Trophoblast cell (in vitro differentiated cells and primary cell): ENCODE results near the gene ADK.

Source experiments
- DNase-seq, 2 donors: peaks; one replicate each; pipeline ENCODE4 v3.0.0-alpha.2; 2016
- H2AFZ ChIP-seq: 2 replicates; pipeline ENCODE4 v1.6.1; 2013; ENCODE audit warnings: low read length, moderate library complexity, mild to moderate bottlenecking; ENCODE audit not compliant: insufficient read depth, poor library complexity
- H2AK5ac ChIP-seq: 2 replicates; pipeline ENCODE4 v1.6.1; 2013; ENCODE audit warnings: mild to moderate bottlenecking, low read length
- H2BK120ac ChIP-seq: 2 replicates; pipeline ENCODE4 v1.6.1; 2013; ENCODE audit warnings: low read length, mild to moderate bottlenecking, moderate library complexity; ENCODE audit not compliant: insufficient read depth, poor library complexity
- H2BK12ac ChIP-seq: 2 replicates; pipeline ENCODE4 v1.6.1; 2013; ENCODE audit warnings: mild to moderate bottlenecking, low read length, moderate library complexity
- H2BK5ac ChIP-seq: 2 replicates; pipeline ENCODE4 v1.6.1; 2013; ENCODE audit warnings: low read length, low read depth, moderate library complexity, mild to moderate bottlenecking; ENCODE audit not compliant: poor library complexity
- H3K14ac ChIP-seq: 2 replicates; pipeline ENCODE4 v1.6.1; 2013; ENCODE audit warnings: mild to moderate bottlenecking, low read length
- H3K18ac ChIP-seq: 2 replicates; pipeline ENCODE4 v1.6.1; 2013; ENCODE audit warnings: mild to moderate bottlenecking, low read length
- H3K23ac ChIP-seq: 2 replicates; pipeline ENCODE4 v1.6.1; 2013; ENCODE audit warnings: low read length
- H3K27ac ChIP-seq: 2 replicates; pipeline ENCODE4 v1.5.1; 2013; ENCODE audit warnings: low read depth, mild to moderate bottlenecking, inconsistent platforms, low read length, moderate library complexity
- H3K27me3 ChIP-seq: 2 replicates; pipeline ENCODE4 v1.6.1; 2013; ENCODE audit warnings: inconsistent platforms, mild to moderate bottlenecking, low read length, moderate library complexity; ENCODE audit not compliant: insufficient read depth
- H3K36me3 ChIP-seq, 2 experiments: 1 replicate in 1 of 2; 2 replicates in 1 of 2; pipeline ENCODE4 v1.6.1; 2013; ENCODE audit warnings: low read length in 2 of 2, mild to moderate bottlenecking in 2 of 2, moderate library complexity in 1 of 2; ENCODE audit not compliant: insufficient read depth in 2 of 2, control insufficient read depth in 1 of 2
- H3K4ac ChIP-seq: 2 replicates; pipeline ENCODE4 v1.6.1; 2013; ENCODE audit warnings: low read depth, mild to moderate bottlenecking, low read length, moderate library complexity
- H3K4me1 ChIP-seq, 2 experiments: 1 replicate in 1 of 2; 2 replicates in 1 of 2; pipeline ENCODE4 v1.6.1; 2013; ENCODE audit warnings: low read length in 2 of 2, mild to moderate bottlenecking in 2 of 2, moderate library complexity in 1 of 2; ENCODE audit not compliant: insufficient read depth in 2 of 2, control insufficient read depth in 1 of 2
- H3K4me2 ChIP-seq: 2 replicates; pipeline ENCODE4 v1.6.1; 2013; ENCODE audit warnings: inconsistent platforms, mild to moderate bottlenecking, low read length, moderate library complexity
- H3K4me3 ChIP-seq: 2 replicates; pipeline ENCODE4 v1.5.1; 2013; ENCODE audit warnings: mild to moderate bottlenecking, low read depth, low read length, inconsistent platforms
- H3K79me1 ChIP-seq: one replicate; pipeline ENCODE4 v1.6.1; 2013; ENCODE audit warnings: low read length
- H3K79me2 ChIP-seq: 2 replicates; pipeline ENCODE4 v1.6.1; 2013; ENCODE audit warnings: low read length, mild to moderate bottlenecking; ENCODE audit not compliant: control insufficient read depth, insufficient read depth, poor library complexity
- H3K9ac ChIP-seq: 2 replicates; pipeline ENCODE4 v1.6.1; 2013; ENCODE audit warnings: mild to moderate bottlenecking, low read length
- H3K9me3 ChIP-seq: 2 replicates; pipeline ENCODE4 v1.6.1; 2013; ENCODE audit warnings: low read depth, mild to moderate bottlenecking, control low read depth, inconsistent platforms, low read length; ENCODE audit not compliant: insufficient read depth
- H4K12ac ChIP-seq: 2 replicates; pipeline ENCODE4 v1.6.1; 2013; ENCODE audit warnings: low read depth, mild to moderate bottlenecking, low read length, moderate library complexity
- H4K8ac ChIP-seq: 2 replicates; pipeline ENCODE4 v1.6.1; 2013; ENCODE audit warnings: low read depth, mild to moderate bottlenecking, low read length, moderate library complexity
- H4K91ac ChIP-seq: one replicate; pipeline ENCODE4 v1.6.1; 2013; ENCODE audit warnings: low read depth, mild to moderate bottlenecking, low read length, moderate library complexity
- WGBS: extraction: QIAGEN DNeasy Blood & Tissue Kit; methylation state at CpG from one replicate; pipeline ENCODE4 v1.1.7; 2013; ENCODE audit warnings: missing lambda C conversion rate; ENCODE audit not compliant: insufficient read length, insufficient coverage; ENCODE audit errors: extremely low coverage; 5-methylcytosine and 5-hydroxymethylcytosine counted together

The ADK gene

GRCh38 chr10:74730246-74730645 is 579.2 kb downstream of the ADK start:
- H3K18ac ChIP-seq, result no peak overlapping the region
- no CpG with 5 or more reads among the region's 4 CpGs for WGBS
- H2BK120ac ChIP-seq, result no peak overlapping the region
- no peaks in the 10 kb centered on the region for H3K27me3 ChIP-seq
- no peak overlapping the region for H2AFZ ChIP-seq
- no peaks in the 10 kb centered on the region for H3K79me1 ChIP-seq
- H3K27ac ChIP-seq, result no peak overlapping the region
- H2BK12ac ChIP-seq, result no peak overlapping the region
- H4K12ac ChIP-seq, result no peak overlapping the region
- no peak overlapping the region for H4K91ac ChIP-seq
- no peak overlapping the region for H3K23ac ChIP-seq
- no peak overlapping the region for H2BK5ac ChIP-seq
- no peaks in the 10 kb centered on the region for H3K79me2 ChIP-seq
- no peak overlapping the region for H4K8ac ChIP-seq
- H3K4me1 ChIP-seq, result peaks cover 5 to 6% of the 10 kb centered on the region in 2 experiments
- no peak overlapping the region for H3K4ac ChIP-seq
- H3K14ac ChIP-seq, result no peak overlapping the region
- H3K4me2 ChIP-seq, result no peak overlapping the region
- H3K9ac ChIP-seq, result no peak overlapping the region
- H3K4me3 ChIP-seq, result no peak overlapping the region
- H3K36me3 ChIP-seq, result no peaks in the 10 kb centered on the region
- no peak overlapping the region for H2AK5ac ChIP-seq
- peak; percentile 21 to 48 for DNase-seq
- no peaks in the 10 kb centered on the region for H3K9me3 ChIP-seq

- Histone ChIP-seq H2BK120ac (no peak overlapping the region), H3K18ac (no peak overlapping the region), H2AK5ac (no peak overlapping the region), H3K79me1 (no peaks in the 10 kb centered on the region), H3K27me3 (no peaks in the 10 kb centered on the region), H3K36me3 (no peaks in the 10 kb centered on the region), H3K27ac (no peak overlapping the region), H2BK12ac (no peak overlapping the region), H3K4me1 (peaks cover 5 to 6% of the 10 kb centered on the region in 2 experiments), H2BK5ac (no peak overlapping the region), H4K91ac (no peak overlapping the region), H3K4me2 (no peak overlapping the region), H3K9ac (no peak overlapping the region), H3K4me3 (no peak overlapping the region), H4K8ac (no peak overlapping the region), H3K4ac (no peak overlapping the region), H3K23ac (no peak overlapping the region), H4K12ac (no peak overlapping the region), H3K9me3 (no peaks in the 10 kb centered on the region), H3K14ac (no peak overlapping the region), H2AFZ (no peak overlapping the region), H3K79me2 (no peaks in the 10 kb centered on the region)
- WGBS, result no CpG with 5 or more reads among the region's 1 CpG
- DNase-seq, result no peak
Observed at GRCh38 chr10:74733612-74734011, 582.6 kb downstream of the ADK start.

GRCh38 chr10:74736029-74736428 is 585.0 kb downstream of the ADK start:
- Histone ChIP-seq H3K79me2 (no peaks in the 10 kb centered on the region), H3K4me1 (no peaks in the 10 kb centered on the region), H3K9ac (no peak overlapping the region), H3K4me3 (no peak overlapping the region), H4K12ac (no peak overlapping the region), H3K4me2 (no peak overlapping the region), H4K91ac (no peak overlapping the region), H2AFZ (no peak overlapping the region), H3K27ac (no peak overlapping the region), H3K79me1 (no peaks in the 10 kb centered on the region), H3K27me3 (no peaks in the 10 kb centered on the region), H3K23ac (no peak overlapping the region), H2AK5ac (no peak overlapping the region), H3K14ac (no peak overlapping the region), H3K4ac (no peak overlapping the region), H2BK5ac (no peak overlapping the region), H3K36me3 (no peaks in the 10 kb centered on the region), H2BK12ac (no peak overlapping the region), H3K18ac (no peak overlapping the region), H2BK120ac (no peak overlapping the region), H4K8ac (no peak overlapping the region), H3K9me3 (no peaks in the 10 kb centered on the region)
- no peak for DNase-seq
- WGBS, result no CpG with 5 or more reads among the region's 2 CpGs

GRCh38 chr10:74738052-74738451 is 587.0 kb downstream of the ADK start:
- Histone ChIP-seq H3K4me2 (no peak overlapping the region), H3K79me1 (no peaks in the 10 kb centered on the region), H3K79me2 (no peaks in the 10 kb centered on the region), H4K8ac (no peak overlapping the region), H3K18ac (no peak overlapping the region), H2BK12ac (no peak overlapping the region), H3K4me3 (no peak overlapping the region), H3K27ac (no peak overlapping the region), H2BK120ac (no peak overlapping the region), H3K14ac (no peak overlapping the region), H4K12ac (no peak overlapping the region), H3K4ac (no peak overlapping the region), H3K23ac (no peak overlapping the region), H3K9ac (peak overlapping the region; percentile 36), H3K36me3 (no peaks in the 10 kb centered on the region), H2AFZ (no peak overlapping the region), H2AK5ac (no peak overlapping the region), H2BK5ac (no peak overlapping the region), H3K9me3 (no peaks in the 10 kb centered on the region), H4K91ac (no peak overlapping the region), H3K27me3 (no peaks in the 10 kb centered on the region), H3K4me1 (no peaks in the 10 kb centered on the region)
- WGBS, result no CpG with 5 or more reads among the region's 1 CpG
- DNase-seq, result no peak
